HG03045 (cell line): ENCODE measurements around the gene CD52.
"Not testable (repeated sequence)": the region's sequence is repeated elsewhere in the genome, so short reads cannot be mapped to it uniquely, and the experiment has no call there.

ENCODE experiments used
- ATAC-seq: cut with Tn5 transposase; IDR thresholded peaks from one replicate; pipeline ENCODE4 v1.9.1; 2021; ENCODE audit warnings: mild to moderate bottlenecking, moderate library complexity; ENCODE audit not compliant: unreplicated experiment

The CD52 gene

GRCh38 chr1:26283871-26284596 is 33.7 kb upstream of the CD52 start:
- no peak for ATAC-seq

DNA sequence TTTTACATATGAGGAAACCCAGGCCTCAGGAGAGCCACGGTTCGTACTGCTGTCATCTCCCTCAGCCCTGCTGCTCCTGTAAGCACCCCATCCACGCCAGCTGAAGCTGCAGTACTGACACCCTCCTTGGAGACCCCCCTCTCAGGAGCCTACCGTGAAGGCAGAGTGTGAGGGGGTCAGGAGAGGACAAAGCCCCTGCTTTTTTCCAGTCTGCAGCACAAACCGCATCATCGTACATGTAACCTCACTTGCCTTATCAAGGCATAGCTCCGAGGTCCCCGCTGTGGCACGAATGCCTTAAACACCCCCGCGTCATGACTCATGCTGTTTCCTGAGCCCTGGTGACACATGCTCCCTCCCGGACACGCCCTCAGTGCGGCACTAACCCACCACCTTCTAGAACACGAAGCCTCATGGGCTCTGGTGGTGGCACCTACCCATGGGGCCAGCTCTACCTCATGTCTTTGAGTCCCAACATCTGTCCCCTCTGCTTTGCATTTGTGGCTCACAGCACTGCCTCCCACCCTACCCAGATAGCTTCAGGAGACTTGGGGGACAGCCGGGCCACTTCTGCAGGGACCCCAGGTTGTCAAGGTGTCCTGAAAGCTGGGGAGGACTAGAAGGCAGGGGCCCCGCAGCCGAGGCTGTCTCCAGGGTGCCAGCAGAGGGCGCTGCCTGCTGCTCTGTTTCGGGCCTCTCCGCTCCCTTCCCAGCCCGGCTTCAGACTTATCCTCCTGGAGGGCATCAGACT is 33.0 kb upstream of the CD52 start:
- no peak for ATAC-seq

DNA sequence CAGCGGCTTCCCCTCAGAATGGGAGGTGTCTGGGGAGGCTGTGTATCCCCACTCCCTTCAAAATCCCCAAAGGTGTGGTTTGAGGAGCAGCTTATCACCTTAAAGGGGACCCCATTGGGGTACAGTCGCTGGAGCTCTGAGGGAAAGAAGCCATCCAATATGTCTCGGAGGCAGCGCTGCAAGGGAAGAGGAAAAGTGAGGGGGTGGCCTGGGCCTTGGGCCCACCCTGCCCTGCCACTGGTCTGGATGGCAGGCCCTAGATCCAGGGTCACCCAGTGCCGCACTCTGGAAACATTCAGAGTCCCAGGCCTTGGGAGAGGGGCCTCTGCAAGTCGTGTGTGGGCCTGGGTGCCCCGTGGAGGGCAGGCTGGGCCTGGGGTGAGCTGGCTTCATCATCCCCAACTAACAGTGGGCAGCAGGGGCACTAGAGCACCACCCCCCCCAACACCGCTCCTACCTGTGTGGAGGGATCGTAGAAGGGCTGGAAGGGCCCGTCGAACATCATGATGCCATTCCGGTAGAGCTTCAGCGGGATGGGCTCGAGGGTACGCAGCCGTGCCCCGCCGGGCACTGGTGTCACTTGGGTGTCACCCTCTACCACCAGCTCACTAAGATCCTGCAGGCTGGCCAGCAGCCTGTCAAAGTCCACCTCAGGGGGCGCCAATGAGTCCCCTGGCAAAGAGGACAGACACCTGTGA is 32.2 kb upstream of the CD52 start:
- no peak for ATAC-seq

- no peak for ATAC-seq
Measured at GRCh38 chr1:26286064-26286416, 31.7 kb upstream of the CD52 start.

DNA sequence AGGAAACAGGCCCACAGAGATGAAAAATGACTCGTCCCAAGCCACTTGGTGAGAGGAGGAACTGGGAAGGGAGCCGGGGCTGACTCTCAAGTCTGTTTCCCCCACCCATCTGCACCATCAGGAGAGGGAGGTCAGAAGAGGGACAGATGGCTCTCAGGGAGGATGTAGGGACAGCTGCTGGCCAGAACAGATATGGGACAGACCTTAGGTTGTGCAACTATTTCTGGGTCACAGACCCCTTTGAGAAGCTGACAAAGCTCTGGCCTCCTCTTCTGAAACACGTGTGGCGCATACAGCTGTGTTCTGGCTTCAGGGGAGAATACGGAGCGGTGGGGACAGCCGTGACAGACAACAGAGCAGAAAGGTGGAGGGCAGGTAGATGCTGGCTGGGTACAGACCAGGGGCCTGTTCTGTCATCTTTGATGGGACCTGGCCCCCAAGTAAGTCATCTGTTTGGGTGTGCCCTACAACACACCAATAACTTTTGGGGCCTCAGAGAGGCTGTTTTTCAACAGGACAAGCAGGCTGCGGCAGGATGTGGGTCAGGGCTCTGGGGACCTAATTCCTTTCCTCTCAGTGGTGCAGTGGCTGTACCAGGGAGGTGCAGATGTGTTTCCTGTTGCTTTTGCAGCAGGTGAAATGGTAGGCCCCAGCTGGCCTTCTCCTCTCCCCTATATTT is 30.6 kb upstream of the CD52 start:
- no peak for ATAC-seq

DNA sequence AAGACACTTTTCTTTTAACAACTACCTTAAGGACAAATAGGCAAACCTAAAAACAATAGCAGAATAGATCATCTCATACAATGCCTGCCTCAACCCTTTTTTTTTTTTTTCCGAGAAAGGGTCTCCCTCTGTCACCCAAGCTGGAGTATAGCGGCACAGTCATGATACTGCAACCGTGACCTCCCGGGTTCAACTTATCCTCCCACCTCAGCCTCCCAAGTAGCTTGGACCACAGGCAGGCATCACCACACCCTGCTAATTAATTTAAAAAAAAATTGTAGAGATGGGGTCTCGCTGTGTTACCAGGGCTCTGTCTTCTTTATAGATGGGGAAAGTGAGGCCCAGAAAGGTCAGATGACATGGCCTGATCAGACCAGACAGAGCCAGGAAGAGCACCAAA is 29.9 kb upstream of the CD52 start:
- ATAC-seq = no peak

- no peak for ATAC-seq
Measured at GRCh38 chr1:26288311-26288941, 29.3 kb upstream of the CD52 start.

GRCh38 chr1:26289158-26290059 is 28.3 kb upstream of the CD52 start:
- peak; percentile 46 for ATAC-seq

DNA sequence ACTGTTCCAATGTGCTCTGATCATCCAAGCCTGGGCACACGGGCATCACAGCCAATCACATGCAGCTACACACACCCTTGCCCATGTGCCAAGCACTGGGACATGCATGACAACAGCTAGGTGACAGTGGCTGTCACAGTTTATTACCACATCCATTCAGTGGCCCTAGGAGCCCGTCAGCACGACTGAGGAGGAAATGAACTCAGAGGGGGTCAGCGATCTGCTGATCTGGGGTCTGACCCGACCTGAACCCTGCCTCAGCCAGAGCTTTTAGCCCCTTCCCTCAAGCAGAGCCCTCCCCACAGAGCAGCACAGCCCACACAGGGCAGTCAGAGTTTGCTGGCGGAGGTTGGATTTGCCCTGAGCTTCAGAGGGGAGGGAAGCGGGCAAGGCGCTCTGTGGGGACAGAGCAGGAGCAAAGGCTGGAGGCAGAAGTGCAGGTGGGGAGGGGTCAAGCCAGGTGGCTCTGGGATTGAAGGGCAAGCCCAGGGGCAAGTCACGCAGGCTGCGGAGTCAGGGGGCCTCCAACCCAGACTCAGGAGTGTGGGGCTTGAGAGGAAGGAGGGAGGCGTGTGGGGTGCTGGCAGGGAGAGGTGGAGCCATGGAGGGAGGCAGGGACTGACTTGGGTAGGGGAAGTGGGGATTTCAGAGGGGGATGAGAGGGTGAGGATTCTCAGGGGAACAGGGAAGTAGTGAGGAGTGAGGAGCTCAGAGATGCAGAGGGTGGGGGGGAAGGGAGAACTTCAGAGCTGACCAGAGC is 27.5 kb upstream of the CD52 start:
- no peak for ATAC-seq

- ATAC-seq = no peak
Measured at GRCh38 chr1:26290882-26291261, 26.9 kb upstream of the CD52 start.

- ATAC-seq = no peak
Measured at GRCh38 chr1:26291433-26291832, 26.3 kb upstream of the CD52 start.

DNA sequence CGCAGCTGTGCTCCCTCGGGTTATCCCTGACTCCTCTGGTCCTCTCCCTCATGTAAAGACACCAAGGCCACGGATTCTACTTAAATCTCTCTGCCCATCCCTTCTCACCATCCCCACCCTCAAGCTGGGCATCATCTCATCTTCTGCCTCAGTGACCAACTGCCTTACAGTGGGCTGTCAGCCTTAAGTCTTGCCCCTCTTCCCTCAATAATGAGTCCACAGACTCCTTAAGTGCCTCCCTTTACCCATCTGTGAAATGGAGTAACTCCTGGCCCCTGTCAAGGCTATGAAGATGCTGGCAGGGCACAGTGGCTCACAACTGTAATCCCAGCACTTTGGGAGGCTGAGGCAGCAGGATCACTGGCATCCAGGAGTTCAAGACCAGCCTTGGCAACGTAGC is 25.8 kb upstream of the CD52 start:
- no peak for ATAC-seq

DNA sequence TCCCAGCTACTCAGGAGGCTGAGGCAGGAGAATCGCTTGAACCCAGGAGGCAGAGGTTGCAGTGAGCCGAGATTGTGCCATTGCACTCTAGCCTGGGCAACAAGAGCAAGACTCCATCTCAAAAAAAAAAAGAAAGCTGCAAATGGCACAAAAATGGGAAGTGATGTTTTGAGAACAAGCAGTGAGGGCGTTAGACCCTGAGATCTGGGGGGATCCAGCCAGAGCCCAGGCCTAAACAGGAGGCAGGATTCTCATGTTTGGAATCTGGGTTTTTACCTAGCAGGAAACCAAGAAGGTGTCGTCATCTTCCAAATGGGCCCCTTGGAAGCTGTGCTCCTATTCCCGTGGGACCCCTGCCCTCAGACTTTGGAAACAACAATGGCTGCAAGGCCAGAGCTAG is 25.0 kb upstream of the CD52 start:
- ATAC-seq = not testable (repeated sequence)

GRCh38 chr1:26293911-26294463 is 23.8 kb upstream of the CD52 start:
- ATAC-seq = no peak

- ATAC-seq = no peak
Measured at GRCh38 chr1:26295194-26296138, 22.3 kb upstream of the CD52 start.

GRCh38 chr1:26296340-26297056 is 21.3 kb upstream of the CD52 start:
- ATAC-seq = no peak
